Mucosa of stomach (tissue), 1 donor: ENCODE measurements around the gene SHC3.

ENCODE experiments used
- H3K27me3 ChIP-seq: one replicate; pipeline ENCODE4 v1.7.0; 2013; ENCODE audit warnings: mild to moderate bottlenecking, low read length; ENCODE audit not compliant: control insufficient read depth, insufficient read depth
- H3K36me3 ChIP-seq: one replicate; pipeline ENCODE4 v1.7.0; 2013; ENCODE audit warnings: low read length; ENCODE audit not compliant: control insufficient read depth, insufficient read depth
- H3K4me1 ChIP-seq: one replicate; pipeline ENCODE4 v1.7.0; 2013; ENCODE audit warnings: mild to moderate bottlenecking, low read length; ENCODE audit not compliant: control insufficient read depth, insufficient read depth
- H3K4me3 ChIP-seq: one replicate; pipeline ENCODE4 v1.7.0; 2013; ENCODE audit warnings: low read length
- H3K9ac ChIP-seq: one replicate; pipeline ENCODE4 v1.7.0; 2013; ENCODE audit warnings: mild to moderate bottlenecking, low read length, moderate library complexity
- H3K9me3 ChIP-seq: one replicate; pipeline ENCODE4 v1.7.0; 2013; ENCODE audit warnings: mild to moderate bottlenecking, low read length, moderate library complexity; ENCODE audit not compliant: control insufficient read depth
- donor health status: Pancreatic carcinoma.

The SHC3 gene

DNA sequence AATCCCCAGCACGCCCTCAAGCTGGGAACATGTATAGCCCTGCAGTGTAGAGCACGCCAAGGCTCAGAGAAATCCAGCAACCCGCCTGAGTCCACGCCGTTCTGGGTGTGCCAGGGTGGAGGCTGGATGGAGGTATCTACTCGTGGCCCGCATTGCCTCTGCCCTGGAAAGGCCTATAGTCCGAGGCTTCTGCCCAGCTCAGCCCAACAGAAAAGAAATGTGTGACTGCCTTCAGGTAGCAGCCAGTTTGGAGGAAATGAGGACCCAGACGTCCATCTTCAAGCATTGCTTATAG, 169.1 kb downstream of the SHC3 start:
- H3K4me3 ChIP-seq, result no peak overlapping the region
- no peak overlapping the region for H3K9ac ChIP-seq
- no peaks in the 10 kb centered on the region for H3K36me3 ChIP-seq
- H3K27me3 ChIP-seq, result no peaks in the 10 kb centered on the region
- H3K9me3 ChIP-seq, result no peaks in the 10 kb centered on the region
- no peaks in the 10 kb centered on the region for H3K4me1 ChIP-seq

DNA sequence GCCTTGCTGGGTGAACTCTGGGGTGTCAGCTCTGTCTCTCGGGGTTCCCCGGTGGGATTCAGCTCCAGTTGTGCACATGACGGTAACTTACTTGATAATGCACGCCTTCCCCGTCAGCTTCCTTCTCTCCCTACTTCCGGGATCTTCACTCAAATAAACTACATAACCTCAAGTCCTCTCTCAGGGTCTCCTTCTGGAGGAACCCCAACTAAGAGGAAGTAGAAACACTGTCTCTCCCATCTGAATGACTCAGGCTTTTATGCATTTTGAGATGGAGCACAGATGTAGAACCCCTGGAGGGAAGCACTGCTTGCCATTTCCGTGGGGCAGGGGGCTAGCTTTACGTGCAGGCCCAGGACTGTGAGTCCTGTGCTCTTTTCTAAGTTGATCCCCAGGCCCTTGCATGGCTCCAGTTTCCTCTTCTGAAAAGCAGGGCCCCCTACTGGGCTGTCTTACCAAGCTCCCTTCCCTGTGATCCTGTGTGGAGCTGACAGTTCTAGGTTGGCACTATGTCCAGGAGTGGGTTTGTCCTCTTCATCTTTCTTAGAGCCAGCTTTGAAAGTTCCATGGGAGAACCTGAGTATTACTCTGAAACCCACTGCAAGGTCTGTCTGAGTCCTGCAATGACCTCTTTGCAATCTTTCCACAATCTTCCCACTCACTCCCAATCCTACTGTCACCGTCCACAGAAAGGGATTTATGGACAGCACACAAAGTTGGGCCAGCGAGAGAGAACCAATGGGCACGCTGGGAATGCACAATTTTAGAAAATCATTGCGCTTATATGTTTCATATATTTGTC, 169.7 kb downstream of the SHC3 start:
- Histone ChIP-seq H3K9me3 (no peaks in the 10 kb centered on the region), H3K4me3 (no peak overlapping the region), H3K4me1 (no peaks in the 10 kb centered on the region)

DNA sequence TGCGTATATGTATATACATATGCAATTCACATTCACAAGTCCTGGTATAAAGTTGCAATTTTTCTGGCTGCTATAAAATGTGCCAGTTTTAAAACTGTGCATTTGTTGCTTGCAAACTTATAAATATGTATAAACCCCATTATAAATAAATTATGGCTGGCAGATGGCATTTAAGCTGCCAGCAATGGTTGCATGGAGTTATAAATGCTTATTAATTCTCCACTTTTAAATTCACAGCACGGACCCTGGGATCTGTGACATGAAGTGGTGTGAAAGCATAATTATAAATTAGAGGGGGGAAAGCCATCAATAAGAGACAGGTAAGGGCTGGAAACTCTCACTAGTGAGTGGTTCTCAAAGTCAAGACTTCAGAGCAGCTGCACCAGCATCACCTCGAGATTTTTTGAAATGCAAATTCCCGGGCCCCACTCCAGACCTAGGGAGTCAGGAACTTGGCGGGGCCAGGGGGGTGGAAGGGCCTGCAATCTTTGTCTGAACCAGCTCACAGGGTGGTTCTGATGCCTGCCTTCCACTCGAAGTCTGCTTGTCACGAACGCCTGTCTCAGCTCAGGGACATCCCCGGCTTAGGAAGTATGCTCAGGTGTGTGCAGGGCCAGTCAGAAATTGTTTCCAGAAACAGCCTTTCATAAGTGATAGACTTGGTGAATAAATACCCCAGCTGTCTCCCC, 170.4 kb downstream of the SHC3 start:
- no peaks in the 10 kb centered on the region for H3K9me3 ChIP-seq
- H3K4me3 ChIP-seq, result no peak overlapping the region
- H3K36me3 ChIP-seq, result no peaks in the 10 kb centered on the region
- no peaks in the 10 kb centered on the region for H3K4me1 ChIP-seq
- no peaks in the 10 kb centered on the region for H3K27me3 ChIP-seq
- no peak overlapping the region for H3K9ac ChIP-seq

More for the DNA sequence above, 169.7 kb downstream of the SHC3 start:
- H3K36me3 ChIP-seq, result no peaks in the 10 kb centered on the region
- no peak overlapping the region for H3K9ac ChIP-seq
- H3K27me3 ChIP-seq, result no peaks in the 10 kb centered on the region

DNA sequence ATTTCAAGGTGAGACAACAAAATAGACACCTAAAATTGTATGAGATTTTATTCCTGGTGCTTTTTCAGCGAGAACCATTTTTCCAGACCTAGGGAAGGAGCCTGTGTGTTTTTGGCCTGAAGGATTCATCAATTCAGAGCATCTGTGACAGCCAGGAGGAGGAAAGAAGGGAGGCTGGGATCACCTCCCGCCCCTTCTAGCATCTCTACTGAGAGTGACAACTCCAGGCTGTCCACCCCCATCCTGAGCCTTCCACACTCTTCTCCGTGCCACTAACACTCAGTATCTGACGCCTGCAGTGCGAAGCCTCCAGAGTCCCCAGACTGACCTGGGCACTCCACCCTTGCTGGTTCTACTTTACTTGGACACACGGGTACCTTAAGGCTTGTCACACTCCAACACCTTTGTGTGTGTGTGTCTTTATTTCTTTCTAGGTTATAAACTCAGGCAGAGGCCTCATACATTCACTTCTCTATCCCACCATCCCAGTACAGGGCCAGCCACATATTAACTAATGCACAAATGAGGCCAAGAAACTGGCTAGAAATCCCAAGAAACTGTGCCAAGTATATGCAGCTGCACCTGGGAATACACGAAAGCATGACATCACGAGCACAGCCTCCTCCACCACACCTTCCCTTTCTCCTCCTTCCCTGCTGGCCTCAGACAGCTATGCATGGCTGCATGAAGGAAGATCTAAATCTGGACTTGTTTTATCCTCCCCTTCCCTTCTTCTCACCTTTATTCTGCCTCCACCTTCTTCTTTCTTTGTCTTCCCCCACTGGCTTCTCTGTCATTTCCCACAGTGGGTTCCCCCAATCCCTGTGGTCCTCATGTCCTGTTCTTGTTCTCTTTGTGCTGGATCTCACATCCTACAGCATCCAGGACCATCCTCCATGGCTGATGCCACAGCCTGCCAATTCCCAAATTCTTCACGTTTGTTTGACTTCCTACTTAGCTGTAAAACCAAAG, 171.3 kb downstream of the SHC3 start:
- Histone ChIP-seq H3K27me3 (no peaks in the 10 kb centered on the region), H3K4me1 (no peaks in the 10 kb centered on the region), H3K4me3 (no peak overlapping the region), H3K9ac (no peak overlapping the region), H3K9me3 (no peaks in the 10 kb centered on the region), H3K36me3 (no peaks in the 10 kb centered on the region)

DNA sequence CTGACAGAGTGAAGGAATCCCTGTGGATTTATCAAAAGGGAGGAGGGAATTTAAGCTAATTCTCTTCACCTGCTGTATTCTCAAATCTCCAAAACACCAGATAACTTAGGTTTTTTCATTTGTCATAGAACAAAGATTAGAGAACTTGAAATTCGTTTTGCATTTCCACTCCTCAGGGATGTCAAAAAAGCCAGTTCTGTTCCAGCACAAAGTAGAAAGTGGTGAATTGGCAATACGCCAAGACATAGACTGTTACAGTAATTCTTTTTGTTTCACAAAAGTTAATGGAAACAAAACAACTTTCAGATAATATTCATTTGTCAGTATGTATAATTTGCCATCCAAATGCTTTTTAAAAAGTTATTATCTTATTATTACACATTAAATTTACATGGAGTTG, 172.4 kb downstream of the SHC3 start:
- Histone ChIP-seq H3K27me3 (peaks cover 5% of the 10 kb centered on the region), H3K4me1 (peaks cover 2% of the 10 kb centered on the region), H3K36me3 (no peaks in the 10 kb centered on the region), H3K9ac (no peak overlapping the region), H3K4me3 (no peak overlapping the region), H3K9me3 (no peaks in the 10 kb centered on the region)

DNA sequence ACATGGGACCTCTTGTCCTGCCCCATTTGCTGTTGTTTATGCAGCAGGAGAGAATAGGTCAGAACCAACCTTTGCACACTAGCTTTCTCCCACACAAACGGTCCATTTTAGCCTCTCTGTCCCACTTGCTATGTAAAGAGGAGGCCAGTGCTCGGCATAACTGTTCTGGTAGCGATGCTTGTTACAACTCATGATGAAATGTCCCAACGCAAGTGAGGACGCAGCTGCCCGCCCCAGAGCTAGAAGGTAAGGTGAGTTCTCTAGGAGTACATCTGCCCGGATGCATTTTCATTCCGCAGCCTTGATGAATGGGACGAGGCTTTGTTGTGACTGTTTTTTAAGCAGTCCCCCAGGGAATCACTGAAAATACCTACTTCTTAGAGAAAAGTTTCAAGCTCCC, 173.3 kb downstream of the SHC3 start:
- H3K4me3 ChIP-seq, result no peak overlapping the region
- H3K4me1 ChIP-seq, result peaks cover 9% of the 10 kb centered on the region
- peaks cover 8% of the 10 kb centered on the region for H3K27me3 ChIP-seq
- H3K36me3 ChIP-seq, result no peaks in the 10 kb centered on the region
- H3K9me3 ChIP-seq, result no peaks in the 10 kb centered on the region
- no peak overlapping the region for H3K9ac ChIP-seq

DNA sequence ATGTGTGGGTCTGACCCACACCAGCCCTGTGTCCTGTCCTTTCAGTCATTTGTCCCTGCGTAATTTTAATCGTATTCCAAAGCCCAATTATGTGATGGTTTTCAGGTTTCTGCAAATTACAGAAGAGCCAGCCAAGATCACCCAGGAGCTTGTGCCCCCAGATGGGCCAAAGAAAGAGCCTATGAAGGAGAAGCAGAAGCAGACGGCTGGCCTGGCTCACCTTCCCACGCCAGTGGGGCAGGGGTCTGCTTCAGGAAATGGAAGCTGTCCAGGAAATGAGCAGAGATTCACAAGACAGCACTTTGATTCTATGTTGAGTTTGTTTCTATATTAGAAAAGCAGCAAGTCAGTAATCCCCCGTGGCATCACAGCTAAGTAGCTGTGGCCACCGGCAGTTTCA, 175.6 kb downstream of the SHC3 start:
- no peaks in the 10 kb centered on the region for H3K36me3 ChIP-seq
- H3K9me3 ChIP-seq, result no peaks in the 10 kb centered on the region

DNA sequence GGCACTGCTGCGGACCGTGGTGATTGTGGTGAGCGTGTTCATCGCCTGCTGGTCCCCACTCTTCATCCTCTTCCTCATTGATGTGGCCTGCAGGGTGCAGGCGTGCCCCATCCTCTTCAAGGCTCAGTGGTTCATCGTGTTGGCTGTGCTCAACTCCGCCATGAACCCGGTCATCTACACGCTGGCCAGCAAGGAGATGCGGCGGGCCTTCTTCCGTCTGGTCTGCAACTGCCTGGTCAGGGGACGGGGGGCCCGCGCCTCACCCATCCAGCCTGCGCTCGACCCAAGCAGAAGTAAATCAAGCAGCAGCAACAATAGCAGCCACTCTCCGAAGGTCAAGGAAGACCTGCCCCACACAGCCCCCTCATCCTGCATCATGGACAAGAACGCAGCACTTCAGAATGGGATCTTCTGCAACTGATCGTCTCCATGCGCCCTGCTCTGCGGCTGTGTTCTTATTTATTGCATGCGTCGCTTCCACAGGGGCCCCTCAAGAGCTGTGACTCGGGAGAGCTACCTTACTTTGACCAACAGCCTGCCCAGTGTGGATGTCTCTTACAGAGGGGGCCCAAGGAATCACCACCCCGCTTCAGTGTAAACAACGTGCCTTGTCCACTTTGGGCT, 176.6 kb downstream of the SHC3 start:
- peaks cover 9% of the 10 kb centered on the region for H3K4me1 ChIP-seq
- H3K36me3 ChIP-seq, result no peaks in the 10 kb centered on the region
- peaks cover 8% of the 10 kb centered on the region for H3K27me3 ChIP-seq
- no peak overlapping the region for H3K4me3 ChIP-seq
- no peak overlapping the region for H3K9ac ChIP-seq
- H3K9me3 ChIP-seq, result no peaks in the 10 kb centered on the region

More for the DNA sequence above, 175.6 kb downstream of the SHC3 start:
- Histone ChIP-seq H3K27me3 (peaks cover 8% of the 10 kb centered on the region), H3K9ac (no peak overlapping the region), H3K4me3 (no peak overlapping the region), H3K4me1 (peaks cover 9% of the 10 kb centered on the region)

DNA sequence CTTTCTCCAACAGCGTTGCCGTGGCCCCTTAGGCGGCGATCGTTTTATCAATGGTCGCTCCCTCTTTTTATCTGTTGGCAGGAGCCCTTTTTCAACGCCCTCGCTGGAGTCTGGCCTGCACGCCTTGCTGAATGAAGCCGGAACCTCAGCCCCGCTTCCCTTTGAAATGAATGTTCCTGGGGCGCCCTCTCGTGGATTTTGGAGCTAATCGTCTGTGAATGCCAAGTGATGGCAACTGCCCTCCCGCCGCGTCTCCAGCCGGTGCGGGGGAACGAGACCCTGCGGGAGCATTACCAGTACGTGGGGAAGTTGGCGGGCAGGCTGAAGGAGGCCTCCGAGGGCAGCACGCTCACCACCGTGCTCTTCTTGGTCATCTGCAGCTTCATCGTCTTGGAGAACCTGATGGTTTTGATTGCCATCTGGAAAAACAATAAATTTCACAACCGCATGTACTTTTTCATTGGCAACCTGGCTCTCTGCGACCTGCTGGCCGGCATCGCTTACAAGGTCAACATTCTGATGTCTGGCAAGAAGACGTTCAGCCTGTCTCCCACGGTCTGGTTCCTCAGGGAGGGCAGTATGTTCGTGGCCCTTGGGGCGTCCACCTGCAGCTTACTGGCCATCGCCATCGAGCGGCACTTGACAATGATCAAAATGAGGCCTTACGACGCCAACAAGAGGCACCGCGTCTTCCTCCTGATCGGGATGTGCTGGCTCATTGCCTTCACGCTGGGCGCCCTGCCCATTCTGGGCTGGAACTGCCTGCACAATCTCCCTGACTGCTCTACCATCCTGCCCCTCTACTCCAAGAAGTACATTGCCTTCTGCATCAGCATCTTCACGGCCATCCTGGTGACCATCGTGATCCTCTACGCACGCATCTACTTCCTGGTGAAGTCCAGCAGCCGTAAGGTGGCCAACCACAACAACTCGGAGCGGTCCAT, 177.4 kb downstream of the SHC3 start:
- H3K4me3 ChIP-seq, result no peak overlapping the region
- no peak overlapping the region for H3K9ac ChIP-seq
- H3K36me3 ChIP-seq, result no peaks in the 10 kb centered on the region
- no peaks in the 10 kb centered on the region for H3K9me3 ChIP-seq
- H3K4me1 ChIP-seq, result peaks cover 13% of the 10 kb centered on the region
- H3K27me3 ChIP-seq, result peaks cover 8% of the 10 kb centered on the region

DNA sequence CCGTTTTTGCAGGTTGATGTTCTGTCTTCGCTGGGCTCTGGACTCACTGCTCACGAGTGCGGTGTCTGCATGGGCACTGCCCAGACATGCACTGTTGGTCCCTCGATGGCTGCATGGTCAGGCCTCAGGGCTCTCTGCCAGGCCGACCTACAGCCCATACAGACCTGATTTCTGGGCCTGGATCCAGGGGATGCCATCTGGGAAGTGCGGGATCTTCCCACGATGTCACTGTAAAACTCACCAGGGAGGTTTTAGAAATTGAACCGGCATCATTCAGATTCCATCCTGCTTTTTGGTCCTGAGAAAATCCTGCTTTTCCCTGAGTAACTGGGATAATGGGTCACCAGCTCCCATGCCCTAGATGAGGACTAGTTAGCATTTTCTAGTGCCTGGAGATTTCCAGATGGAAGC, 178.2 kb downstream of the SHC3 start:
- peaks cover 8% of the 10 kb centered on the region for H3K27me3 ChIP-seq
- H3K36me3 ChIP-seq, result no peaks in the 10 kb centered on the region
- H3K9me3 ChIP-seq, result no peaks in the 10 kb centered on the region
- H3K9ac ChIP-seq, result no peak overlapping the region
- H3K4me3 ChIP-seq, result no peak overlapping the region
- H3K4me1 ChIP-seq, result peaks cover 13% of the 10 kb centered on the region

DNA sequence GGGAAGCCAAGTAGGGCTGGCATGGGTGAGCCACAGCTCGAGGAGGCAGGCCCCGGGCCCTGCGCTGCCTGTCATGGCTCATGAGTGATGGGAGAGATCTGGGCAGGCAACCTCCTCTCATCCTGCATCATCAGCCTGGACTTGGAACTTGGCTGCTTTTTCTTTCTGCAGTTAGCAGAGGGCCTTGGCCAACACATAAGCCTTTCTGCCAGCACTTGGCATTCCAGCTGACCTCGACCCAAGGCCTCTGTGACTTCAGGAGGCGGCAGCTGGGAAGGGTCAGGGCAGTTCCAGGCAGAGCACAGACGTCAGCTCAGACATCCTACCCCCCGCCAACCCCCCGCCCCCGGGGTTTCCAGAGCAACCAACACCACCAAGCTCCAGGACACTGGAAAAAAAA, 179.7 kb downstream of the SHC3 start:
- no peak overlapping the region for H3K4me3 ChIP-seq
- peaks cover 13% of the 10 kb centered on the region for H3K4me1 ChIP-seq
- H3K9me3 ChIP-seq, result no peaks in the 10 kb centered on the region
- no peaks in the 10 kb centered on the region for H3K36me3 ChIP-seq
- no peak overlapping the region for H3K9ac ChIP-seq
- H3K27me3 ChIP-seq, result peaks cover 8% of the 10 kb centered on the region
